Progenitor cell of endocrine pancreas (in vitro differentiated cells): Measurements from ENCODE around the gene TRPM3. TPM values are rescaled to one million over a fixed set of nuclear protein-coding genes. Genes with fewer than 3 reads are reported as not detected.

Experiments
- DNase-seq: peaks from one replicate; pipeline ENCODE4 v3.0.0; 2021; ENCODE audit warnings: low spot score; ENCODE audit not compliant: unreplicated experiment
- H3K27ac Mint-ChIP-seq: 2 replicates; pipeline ENCODE4 v1.8.0; 2021; ENCODE audit warnings: mild to moderate bottlenecking, moderate library complexity, mixed read lengths
- H3K27me3 Mint-ChIP-seq: 2 replicates; pipeline ENCODE4 v1.8.0; 2021; ENCODE audit warnings: mixed read lengths
- H3K36me3 Mint-ChIP-seq: 2 replicates; pipeline ENCODE4 v1.8.0; 2022; ENCODE audit warnings: mixed read lengths; ENCODE audit not compliant: insufficient read depth
- H3K4me1 Mint-ChIP-seq: 2 replicates; pipeline ENCODE4 v1.8.0; 2021; ENCODE audit warnings: low read depth, mixed read lengths
- H3K4me3 Mint-ChIP-seq: 2 replicates; pipeline ENCODE4 v1.8.0; 2021; ENCODE audit warnings: low read depth, mild to moderate bottlenecking, moderate library complexity, mixed read lengths
- H3K9me3 Mint-ChIP-seq: 2 replicates; pipeline ENCODE4 v1.8.0; 2021; ENCODE audit warnings: low read depth, mixed read lengths
- total RNA-seq: library from RNA; stranded (reverse); gene quantifications from 2 replicates; pipeline ENCODE4 v1.2.1, GENCODE V29; 2021
- TF ChIP-seq, protein P1 (sequence below): fragments of 200-600 bp; sonication (generic); IDR thresholded peaks from one replicate; pipeline ENCODE4 v1.5.0; 2021; ENCODE audit warnings: antibody characterized with exemption, mild to moderate bottlenecking; ENCODE audit not compliant: unreplicated experiment

TRPM3 gene
- total RNA-seq, 1 donor from 2014 or later: 1.6 TPM

DNA sequence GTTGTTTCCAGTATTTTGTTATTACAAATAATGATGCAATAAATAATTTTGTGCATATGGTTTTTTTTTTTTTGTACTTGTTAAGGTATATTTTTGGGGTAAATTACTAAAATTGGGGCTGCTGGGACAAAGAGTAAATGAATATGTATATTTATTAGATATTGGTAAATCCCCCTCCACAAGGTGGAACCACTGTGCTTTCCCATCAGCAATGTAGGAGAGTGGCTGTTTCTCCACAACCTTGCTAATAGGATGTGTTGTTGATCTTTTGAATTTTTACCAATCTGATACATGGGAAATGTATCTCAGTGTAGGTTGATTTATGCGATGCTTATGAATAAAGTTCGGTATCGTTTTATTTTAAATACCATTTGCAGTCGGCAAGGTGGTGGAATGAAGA is 118.1 kb downstream of the TRPM3 start:
- DNase-seq: no peak
- TF ChIP-seq, protein P1, sequence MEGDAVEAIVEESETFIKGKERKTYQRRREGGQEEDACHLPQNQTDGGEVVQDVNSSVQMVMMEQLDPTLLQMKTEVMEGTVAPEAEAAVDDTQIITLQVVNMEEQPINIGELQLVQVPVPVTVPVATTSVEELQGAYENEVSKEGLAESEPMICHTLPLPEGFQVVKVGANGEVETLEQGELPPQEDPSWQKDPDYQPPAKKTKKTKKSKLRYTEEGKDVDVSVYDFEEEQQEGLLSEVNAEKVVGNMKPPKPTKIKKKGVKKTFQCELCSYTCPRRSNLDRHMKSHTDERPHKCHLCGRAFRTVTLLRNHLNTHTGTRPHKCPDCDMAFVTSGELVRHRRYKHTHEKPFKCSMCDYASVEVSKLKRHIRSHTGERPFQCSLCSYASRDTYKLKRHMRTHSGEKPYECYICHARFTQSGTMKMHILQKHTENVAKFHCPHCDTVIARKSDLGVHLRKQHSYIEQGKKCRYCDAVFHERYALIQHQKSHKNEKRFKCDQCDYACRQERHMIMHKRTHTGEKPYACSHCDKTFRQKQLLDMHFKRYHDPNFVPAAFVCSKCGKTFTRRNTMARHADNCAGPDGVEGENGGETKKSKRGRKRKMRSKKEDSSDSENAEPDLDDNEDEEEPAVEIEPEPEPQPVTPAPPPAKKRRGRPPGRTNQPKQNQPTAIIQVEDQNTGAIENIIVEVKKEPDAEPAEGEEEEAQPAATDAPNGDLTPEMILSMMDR: no peak
- Mint-ChIP-seq H3K9me3 (peaks cover 16% of the 10 kb centered on the region), H3K27me3 (no peaks in the 10 kb centered on the region), H3K36me3 (peaks cover 1% of the 10 kb centered on the region), H3K27ac (no peak overlapping the region), H3K4me1 (no peaks in the 10 kb centered on the region), H3K4me3 (no peak overlapping the region)

- Mint-ChIP-seq H3K9me3 (peaks cover 16% of the 10 kb centered on the region), H3K27ac (no peak overlapping the region), H3K4me1 (no peaks in the 10 kb centered on the region), H3K36me3 (peaks cover 1% of the 10 kb centered on the region), H3K4me3 (no peak overlapping the region), H3K27me3 (no peaks in the 10 kb centered on the region)
- TF ChIP-seq, protein P1: peak; percentile 77
- peak; percentile 18 for DNase-seq
Observed at GRCh38 chr9:71001780-71002386, 119.5 kb downstream of the TRPM3 start.

- H3K9me3 Mint-ChIP-seq: no peaks in the 10 kb centered on the region
Observed at GRCh38 chr9:70998962-70999361, 122.5 kb downstream of the TRPM3 start.

DNA sequence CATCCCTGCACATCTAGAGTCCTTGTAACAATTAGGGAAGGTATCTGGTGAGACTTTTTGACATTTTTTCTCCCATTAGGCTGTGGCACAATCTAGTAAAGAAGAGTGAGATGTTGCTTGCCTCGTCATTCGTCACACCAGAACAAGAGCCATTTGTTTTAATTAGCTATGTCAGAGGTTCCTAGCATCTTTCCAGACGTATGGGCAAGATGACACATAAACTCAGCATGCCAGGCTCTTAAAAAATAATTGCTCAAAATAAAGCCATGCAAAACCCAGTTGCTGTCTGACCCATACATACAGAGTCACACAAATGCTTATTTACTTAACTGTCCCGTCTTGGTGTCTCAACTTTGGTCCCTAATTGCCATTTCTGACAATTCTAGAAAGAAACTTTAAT is 125.9 kb downstream of the TRPM3 start:
- Mint-ChIP-seq H3K4me3 (no peak overlapping the region), H3K36me3 (no peaks in the 10 kb centered on the region), H3K27ac (no peak overlapping the region), H3K4me1 (no peaks in the 10 kb centered on the region), H3K9me3 (no peaks in the 10 kb centered on the region), H3K27me3 (no peaks in the 10 kb centered on the region)
- no peak for DNase-seq
- TF ChIP-seq, protein P1: no peak

More at GRCh38 chr9:70998962-70999361, 122.5 kb downstream of the TRPM3 start:
- DNase-seq: no peak
- Mint-ChIP-seq H3K4me1 (no peaks in the 10 kb centered on the region), H3K4me3 (no peak overlapping the region), H3K27ac (no peak overlapping the region), H3K36me3 (no peaks in the 10 kb centered on the region), H3K27me3 (no peaks in the 10 kb centered on the region)
- TF ChIP-seq, protein P1: no peak

DNA sequence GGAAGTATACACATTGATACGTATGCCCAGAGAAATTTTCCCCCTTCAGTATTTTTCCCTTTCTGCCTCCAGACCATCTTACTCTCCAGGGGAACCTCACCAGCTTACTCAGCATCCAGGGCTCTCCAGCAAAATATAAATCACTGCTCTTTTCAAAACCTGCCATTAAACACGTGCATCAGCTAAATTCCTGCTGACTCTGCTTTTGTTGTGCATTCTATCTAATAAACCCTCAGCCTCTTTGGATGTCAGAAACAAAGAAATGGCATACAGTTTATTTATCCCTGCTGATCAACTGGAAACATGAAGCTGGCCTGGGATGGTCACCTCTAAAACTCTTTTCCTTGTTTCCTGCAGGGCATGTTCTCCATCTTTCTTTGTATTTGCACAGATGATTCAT is 126.8 kb downstream of the TRPM3 start:
- DNase-seq: no peak
- no peak overlapping the region for H3K4me3 Mint-ChIP-seq
- no peaks in the 10 kb centered on the region for H3K27me3 Mint-ChIP-seq
- TF ChIP-seq, protein P1: no peak
- no peaks in the 10 kb centered on the region for H3K36me3 Mint-ChIP-seq
- no peaks in the 10 kb centered on the region for H3K4me1 Mint-ChIP-seq
- no peak overlapping the region for H3K27ac Mint-ChIP-seq
- no peaks in the 10 kb centered on the region for H3K9me3 Mint-ChIP-seq
